AG08395 (cell line): ENCODE measurements around the gene KLHL18.
A peak's percentile ranks its signal among the peaks of the same experiment; 100 is the strongest.
"Not testable (repeated sequence)": the region's sequence is repeated elsewhere in the genome, so short reads cannot be mapped to it uniquely, and the experiment has no call there.

Experiments
- DNase-seq: peaks from one replicate; pipeline ENCODE4 v3.0.0; 2012; ENCODE audit warnings: mixed read lengths, low spot score

Gene KLHL18

DNA sequence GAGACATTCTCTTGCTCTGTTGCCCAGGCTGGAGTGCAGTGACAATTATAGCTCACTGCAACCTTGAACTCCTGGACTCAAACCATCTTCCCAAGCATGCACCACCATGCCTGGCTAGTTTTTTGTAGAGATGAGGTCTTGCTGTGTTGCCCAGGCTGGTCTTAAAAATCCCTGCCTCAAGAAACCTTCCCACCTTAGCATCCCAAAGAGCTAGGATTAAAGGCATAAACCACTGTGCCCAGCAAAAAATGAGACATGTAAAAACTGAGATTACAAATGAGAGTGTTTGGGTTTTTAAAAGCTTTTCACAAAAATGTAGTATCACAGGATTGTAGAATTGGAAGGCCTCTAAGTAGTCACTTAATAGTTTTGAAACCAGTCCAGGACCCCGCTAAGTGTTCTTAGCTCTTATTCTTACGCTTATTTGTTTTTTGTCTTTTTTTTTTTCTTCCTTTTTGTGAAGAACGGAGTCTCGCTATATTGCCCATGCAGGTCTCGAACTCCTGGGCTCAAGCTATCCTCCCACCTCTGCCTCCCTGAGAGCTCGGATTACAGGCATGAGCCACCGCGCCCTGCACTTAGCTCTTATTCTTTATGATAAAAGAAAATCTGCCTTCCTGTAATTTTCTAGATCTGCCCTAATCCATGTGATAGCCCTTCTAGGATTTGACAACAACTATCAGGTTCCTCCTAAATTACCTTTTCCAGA, 31.5 kb downstream of the KLHL18 start:
- no peak for DNase-seq

DNA sequence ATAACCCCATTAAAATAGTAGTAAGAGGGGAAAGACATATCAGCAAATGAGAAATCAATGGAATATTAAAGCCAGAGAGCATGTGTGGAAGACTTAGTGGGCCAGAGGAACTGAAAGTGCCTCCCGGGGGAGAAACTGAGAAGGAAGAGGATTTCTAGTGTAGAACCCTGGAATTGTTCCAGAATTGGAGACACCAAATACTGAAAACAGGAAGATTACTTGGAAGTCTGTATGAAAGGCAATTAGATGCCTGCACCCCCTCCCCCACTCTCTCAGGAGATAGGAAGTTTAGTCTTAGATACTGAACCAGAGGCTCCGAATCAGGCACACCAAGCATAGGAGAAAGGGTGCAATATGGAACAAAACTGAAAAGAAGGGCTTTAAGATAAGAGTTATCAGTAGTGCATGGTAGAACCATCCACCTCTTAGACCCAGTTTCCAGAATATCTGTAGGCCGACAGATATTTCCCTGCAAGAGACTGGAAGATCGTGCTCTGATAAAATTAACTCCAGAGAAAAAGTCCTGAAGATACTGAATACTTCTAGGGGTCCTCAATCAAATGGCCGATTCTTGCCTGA, 32.4 kb downstream of the KLHL18 start:
- DNase-seq, result no peak

- not testable (repeated sequence) for DNase-seq
These were observed 33.4 kb downstream of the KLHL18 start for GRCh38 chr3:47316151-47316550.

DNA sequence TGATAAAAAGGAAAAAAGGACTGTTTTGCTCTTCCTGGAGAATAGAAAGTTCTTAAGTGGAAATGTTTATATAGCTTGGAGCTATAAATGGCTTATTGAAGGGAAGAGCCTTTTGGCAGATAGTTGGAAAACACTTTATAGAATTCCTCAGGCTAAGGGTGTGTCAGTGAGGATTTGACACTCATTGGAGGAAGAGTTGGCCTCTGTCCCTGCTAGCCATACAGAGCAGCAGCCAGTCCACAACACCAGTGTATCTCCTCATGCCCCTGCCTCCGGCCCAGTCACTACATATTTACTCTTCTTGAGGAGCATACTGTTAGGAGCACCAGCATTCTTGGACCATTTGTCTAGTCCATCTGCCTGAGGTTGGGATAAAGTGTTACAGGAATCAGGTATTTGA, 36.2 kb downstream of the KLHL18 start:
- no peak for DNase-seq

- no peak for DNase-seq
These were observed 37.2 kb downstream of the KLHL18 start for GRCh38 chr3:47319956-47320355.

DNA sequence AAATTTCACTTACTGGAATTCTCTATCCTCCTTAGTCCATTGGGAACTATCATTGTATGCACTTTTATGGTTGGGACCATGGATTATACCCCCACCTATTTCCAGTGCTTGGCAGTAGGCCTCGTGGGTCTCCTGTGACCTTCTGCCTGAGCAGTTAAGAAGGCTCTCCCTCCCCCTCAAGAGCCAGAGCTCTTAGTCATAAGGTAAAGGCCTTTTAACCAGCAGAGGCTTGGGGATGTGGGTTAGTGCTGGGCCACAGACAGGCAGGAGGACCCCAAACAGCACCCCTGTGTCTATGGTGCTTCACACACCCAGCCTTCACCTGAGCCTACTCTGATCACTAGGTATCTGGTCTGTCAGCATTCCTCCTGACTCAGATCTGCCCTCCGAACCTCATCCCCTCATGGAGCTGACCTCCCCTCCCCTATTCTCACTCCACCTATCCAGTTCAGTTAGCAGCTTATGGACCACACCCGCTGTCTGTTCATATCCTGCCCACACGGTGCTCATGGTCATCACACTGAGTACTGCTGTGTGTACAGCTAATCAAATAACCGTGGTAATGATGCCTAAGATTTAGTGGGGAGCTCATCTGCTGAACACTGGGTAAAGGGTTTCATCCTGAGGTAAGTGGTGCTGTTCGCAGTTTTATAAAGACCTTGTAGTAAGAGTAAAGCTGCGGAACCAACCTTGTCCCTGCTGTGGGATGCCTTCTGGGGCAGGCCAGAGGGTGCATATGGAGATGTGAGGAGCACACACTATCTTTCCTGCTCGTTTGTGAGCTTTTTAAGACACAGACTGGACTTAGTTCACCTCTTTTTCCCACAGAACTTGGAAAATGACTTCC, 40.9 kb downstream of the KLHL18 start:
- DNase-seq, result peak; percentile 13

DNA sequence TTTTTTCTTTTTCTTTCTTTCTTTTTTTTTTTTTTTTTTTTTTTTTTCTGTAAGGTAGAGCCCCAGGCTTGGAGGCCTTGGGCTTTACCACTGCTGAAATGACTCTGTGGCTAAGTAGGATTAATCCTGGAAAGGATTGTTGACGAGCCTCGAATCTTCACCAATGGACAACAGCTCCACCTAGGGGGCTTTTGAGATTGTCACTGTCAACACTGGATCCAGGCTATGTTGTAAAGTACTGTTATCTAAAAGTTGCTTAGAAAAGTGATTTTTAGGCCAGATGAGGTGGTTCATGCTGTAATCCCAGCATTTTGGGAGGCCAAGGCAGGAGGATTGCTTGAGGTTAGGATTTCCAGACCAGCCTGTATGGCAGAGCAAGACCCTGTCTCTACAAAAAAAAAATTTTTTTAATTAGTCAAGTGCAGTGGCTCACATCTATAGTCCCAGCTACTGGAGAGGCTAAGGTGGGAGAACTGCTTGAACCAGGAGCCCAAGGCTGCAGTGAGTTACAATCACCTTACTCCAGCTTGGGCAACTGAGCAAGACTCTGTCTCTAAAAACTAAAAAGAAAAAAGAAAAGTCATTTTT, 41.6 kb downstream of the KLHL18 start:
- DNase-seq, result peak; percentile 90

DNA sequence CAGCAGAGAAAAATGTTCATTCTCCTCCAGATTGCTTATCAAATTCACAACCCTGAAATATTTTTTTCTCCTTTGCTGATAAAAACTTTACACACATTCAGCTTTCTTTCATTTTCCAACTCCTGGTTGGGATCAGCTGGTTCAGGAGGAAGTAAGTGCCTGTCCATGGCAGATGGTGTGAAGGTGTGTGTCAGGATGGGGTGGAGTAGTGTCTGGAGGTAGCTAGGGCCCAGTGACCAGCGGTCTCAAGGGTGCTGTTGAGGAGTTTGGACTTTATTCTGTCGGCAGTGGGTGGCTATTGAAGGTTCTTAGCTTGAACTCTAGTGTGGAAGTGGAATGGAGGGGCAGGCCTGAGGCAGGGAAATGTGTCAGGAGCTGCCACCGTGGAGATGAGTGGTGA, 51.2 kb downstream of the KLHL18 start:
- no peak for DNase-seq

- DNase-seq, result no peak
These were observed 54.9 kb downstream of the KLHL18 start for GRCh38 chr3:47337656-47338055.

DNA sequence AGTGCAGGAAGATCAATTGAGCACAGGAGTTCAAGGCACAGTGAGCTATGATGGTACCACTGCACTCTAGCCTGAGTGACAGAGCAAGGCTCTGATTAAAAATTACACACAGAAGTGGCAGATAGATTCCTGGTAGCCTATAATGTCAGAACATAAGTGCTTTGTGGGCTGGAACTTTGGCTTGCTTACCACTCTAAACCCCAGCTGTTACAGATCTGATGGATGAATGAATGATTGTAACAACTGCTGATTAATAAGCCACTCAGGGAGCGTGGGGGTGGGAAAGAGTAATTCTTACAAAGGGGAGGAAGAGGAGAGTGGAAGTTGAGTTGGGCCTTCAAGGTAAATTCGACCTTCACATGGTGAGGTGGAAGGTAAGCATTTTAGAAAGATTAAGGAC, 57.2 kb downstream of the KLHL18 start:
- no peak for DNase-seq

- DNase-seq, result no peak
These were observed 58.1 kb downstream of the KLHL18 start for GRCh38 chr3:47340866-47341265.

DNA sequence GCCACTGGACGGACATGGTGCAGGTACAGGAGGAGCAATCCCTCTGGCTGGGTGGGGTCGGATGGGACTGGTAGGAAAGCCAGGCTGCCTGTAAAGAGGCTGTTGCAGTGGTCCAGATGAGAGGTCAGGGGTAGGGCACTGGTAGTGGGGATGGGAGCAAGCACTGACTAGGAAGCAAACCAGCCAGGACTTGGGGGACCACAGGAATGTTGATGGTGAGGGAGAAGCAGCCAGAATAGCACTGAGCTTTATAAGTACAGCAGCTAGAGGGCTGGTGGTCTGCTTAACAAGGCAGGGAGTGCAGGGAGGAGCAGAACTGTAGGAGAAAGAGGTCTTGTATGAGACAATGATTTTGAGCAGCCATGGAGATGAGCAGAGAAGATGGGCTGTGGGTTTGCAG, 59.4 kb downstream of the KLHL18 start:
- DNase-seq, result no peak

- DNase-seq, result no peak
These were observed 60.1 kb downstream of the KLHL18 start for GRCh38 chr3:47342812-47343211.

GRCh38 chr3:47343471-47343971, 60.8 kb downstream of the KLHL18 start:
- no peak for DNase-seq

DNA sequence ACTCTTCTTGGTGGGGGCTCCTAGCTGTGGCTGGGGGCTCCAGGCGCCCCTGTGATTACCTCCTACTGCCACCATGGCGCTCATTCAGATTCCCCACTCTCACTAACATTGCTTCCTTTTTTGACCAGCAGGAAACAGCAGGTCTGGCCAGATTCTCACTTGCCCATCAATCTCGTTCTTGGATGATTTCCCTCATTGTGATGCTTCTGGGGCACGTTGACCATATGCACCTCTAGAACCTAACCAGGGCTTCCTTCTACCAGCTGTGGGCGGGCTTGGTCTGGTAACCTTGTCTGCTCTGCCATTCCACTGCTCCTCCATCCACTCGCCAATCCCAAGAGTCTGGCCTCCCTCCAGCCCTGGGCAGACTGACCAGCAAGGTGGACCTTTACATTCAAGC, 62.2 kb downstream of the KLHL18 start:
- no peak for DNase-seq

- DNase-seq, result peak; percentile 88
These were observed 64.6 kb downstream of the KLHL18 start for GRCh38 chr3:47347217-47347801.

DNA sequence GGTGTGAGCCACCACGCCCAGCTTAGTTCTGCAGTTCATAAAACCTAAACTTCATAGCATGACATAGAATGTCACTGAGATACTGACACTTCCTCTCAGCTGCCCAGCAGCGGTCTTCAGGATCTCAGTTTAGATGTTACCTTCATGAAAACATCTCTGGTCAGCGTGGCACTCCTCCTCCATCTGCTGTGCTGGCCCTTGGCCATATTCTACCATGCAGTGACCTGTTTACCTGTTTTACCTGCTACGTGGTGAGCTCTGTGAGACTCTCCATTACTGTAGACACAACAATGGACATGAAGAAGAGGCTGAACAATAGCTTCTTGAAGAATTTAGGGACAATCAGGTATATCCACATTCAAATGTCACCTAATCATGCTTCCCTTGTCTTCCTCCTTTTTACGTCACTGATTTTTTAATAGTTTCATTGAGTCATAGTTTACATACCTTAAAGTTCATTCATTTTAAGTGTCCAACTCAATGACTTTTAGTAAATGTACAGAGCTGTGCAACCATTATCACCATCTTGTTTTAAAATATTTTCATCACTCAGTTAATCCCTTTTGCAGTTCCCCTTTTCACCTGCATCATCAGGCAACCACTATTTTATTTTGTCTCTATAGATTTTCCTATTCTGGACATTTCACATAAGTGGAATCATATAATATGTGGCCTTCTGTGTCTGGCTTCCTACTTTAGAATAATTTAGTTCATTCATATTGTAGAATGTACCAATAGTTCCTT, 65.8 kb downstream of the KLHL18 start:
- no peak for DNase-seq

GRCh38 chr3:47355010-47355409, 72.3 kb downstream of the KLHL18 start:
- no peak for DNase-seq

- no peak for DNase-seq
These were observed 73.5 kb downstream of the KLHL18 start for GRCh38 chr3:47356201-47356600.

- DNase-seq, result no peak
These were observed 76.6 kb downstream of the KLHL18 start for GRCh38 chr3:47359323-47359722.

- DNase-seq, result not testable (repeated sequence)
These were observed 77.4 kb downstream of the KLHL18 start for GRCh38 chr3:47360110-47360517.
